Fibroblast of the aortic adventitia (primary cell): Measurements from ENCODE around the gene FIGN. TPM values are rescaled to one million over a fixed set of nuclear protein-coding genes. Genes with fewer than 3 reads are reported as not detected.
A peak's percentile ranks its signal among the peaks of the same experiment; 100 is the strongest.

Experiments used
- DNase-seq: peaks from one replicate; pipeline ENCODE4 v3.0.0-alpha.2; 2010; ENCODE audit warnings: low read depth
- H3K4me3 ChIP-seq: 2 replicates; pipeline ENCODE4 v1.5.1; 2011; ENCODE audit warnings: low read depth, mild to moderate bottlenecking, control low read depth, low read length, moderate library complexity
- total RNA-seq: library from RNA; depleted of rRNA; stranded (reverse); fragments of >200 nt; gene quantifications from 2 replicates; pipeline ENCODE4 v1.2.3, GENCODE V29; 2012; ENCODE audit warnings: low replicate concordance
- TF ChIP-seq, protein P1 (sequence below): IDR thresholded peaks from 2 replicates; pipeline ENCODE4 v1.5.1; 2011; ENCODE audit warnings: mild to moderate bottlenecking, low read length, control low read depth, inconsistent platforms; ENCODE audit not compliant: insufficient read depth

FIGN gene
- total RNA-seq, 1 donor, result 4.1 TPM

DNA sequence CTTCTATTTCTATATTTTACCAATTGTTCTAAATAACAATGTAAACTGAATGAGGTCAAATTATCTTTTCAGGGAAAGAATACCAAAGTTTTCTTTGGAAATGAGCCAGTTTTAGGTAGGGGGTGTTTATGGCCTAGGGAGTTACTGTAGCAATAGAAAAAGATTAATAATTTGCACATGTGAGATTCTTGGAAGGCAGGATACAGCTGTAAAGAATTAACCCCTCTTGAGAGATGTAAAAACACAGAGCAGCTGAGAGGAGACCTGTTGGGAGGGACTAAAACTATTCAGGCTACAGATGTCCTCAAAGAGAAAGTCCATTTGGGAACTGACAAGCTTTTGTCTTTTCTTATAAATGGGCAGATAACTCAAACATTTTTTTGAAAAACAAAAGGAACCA is 182.2 kb downstream of the FIGN start:
- peak; percentile 21 for DNase-seq
- H3K4me3 ChIP-seq, result no peak overlapping the region
- TF ChIP-seq, protein P1, sequence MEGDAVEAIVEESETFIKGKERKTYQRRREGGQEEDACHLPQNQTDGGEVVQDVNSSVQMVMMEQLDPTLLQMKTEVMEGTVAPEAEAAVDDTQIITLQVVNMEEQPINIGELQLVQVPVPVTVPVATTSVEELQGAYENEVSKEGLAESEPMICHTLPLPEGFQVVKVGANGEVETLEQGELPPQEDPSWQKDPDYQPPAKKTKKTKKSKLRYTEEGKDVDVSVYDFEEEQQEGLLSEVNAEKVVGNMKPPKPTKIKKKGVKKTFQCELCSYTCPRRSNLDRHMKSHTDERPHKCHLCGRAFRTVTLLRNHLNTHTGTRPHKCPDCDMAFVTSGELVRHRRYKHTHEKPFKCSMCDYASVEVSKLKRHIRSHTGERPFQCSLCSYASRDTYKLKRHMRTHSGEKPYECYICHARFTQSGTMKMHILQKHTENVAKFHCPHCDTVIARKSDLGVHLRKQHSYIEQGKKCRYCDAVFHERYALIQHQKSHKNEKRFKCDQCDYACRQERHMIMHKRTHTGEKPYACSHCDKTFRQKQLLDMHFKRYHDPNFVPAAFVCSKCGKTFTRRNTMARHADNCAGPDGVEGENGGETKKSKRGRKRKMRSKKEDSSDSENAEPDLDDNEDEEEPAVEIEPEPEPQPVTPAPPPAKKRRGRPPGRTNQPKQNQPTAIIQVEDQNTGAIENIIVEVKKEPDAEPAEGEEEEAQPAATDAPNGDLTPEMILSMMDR, result no peak

DNA sequence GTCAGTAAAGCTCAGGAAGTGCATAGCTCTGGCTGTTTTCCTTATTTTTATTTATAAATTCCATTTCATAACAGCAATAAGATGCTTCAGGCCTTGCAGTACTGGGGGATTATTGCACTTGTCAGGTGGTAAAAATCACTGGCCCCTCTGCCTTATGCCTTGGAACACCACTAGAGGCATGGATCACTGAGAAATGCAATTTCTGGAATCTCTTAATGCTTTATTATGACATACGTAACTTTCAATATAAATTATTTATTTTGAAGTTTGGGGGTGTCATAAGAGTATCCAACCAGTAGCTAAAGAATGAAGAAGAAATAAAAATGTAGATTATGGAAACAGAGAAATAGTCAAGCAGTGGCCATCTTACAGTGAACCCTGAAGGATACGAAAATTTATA is 183.1 kb downstream of the FIGN start:
- no peak for DNase-seq
- TF ChIP-seq, protein P1, result peak; percentile 6
- H3K4me3 ChIP-seq, result no peak overlapping the region

DNA sequence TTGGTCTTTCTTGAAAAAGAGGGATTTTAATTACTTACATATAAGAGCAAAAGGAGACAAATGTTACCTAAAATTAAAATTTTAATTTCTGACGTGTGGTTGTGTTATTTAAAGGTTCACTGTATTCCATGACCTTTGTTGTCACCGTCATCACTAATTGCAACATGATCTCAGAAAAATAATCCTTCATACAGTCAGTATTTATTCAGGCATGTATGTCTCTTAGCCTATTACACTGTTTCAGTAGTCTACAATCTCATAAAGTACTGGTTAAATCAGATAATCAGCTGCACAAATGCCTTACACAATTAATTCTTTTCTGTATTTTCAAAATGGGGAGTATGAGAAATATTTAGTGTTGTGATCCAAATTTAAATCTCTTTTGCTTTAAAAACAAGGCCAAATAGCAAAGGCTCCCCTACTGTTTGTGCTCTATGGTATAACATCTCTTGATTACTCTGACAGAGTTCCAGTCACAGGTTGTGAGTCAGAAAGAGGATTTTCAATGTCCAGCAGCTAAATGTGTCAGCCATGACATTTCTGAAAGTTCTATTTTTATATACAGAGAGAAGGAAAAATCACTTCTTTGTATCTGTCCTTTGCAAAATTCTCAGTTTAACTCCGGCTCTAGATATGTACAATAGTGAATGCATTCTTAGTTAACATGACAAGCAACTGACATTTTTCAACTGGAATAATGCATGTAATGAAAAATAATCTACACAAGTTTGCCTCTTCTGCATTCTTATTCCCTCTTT is 184.0 kb downstream of the FIGN start:
- DNase-seq, result peak; percentile 6
- TF ChIP-seq, protein P1, result no peak
- no peak overlapping the region for H3K4me3 ChIP-seq

DNA sequence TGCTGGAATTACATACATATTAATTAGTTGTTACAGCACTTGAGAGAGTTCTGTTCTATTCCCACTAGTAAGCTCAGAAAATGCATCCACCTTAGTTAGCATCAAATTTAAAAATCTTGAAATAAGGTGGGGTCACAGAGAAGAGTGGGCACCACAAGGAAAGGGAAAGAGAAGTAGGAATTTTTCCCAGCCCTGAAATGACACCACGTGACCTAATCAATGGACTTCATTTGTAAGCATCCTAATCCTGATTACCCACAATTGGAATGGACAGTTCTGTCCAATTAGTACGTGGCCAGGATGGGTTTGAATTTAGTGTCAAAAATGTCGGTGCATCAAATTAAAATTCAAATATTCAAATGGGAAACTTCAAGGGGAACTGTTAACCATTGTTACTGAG is 186.8 kb downstream of the FIGN start:
- no peak overlapping the region for H3K4me3 ChIP-seq
- TF ChIP-seq, protein P1, result no peak
- no peak for DNase-seq
